Umbilical cord (tissue), 2 donors: ENCODE data around the gene PLA2G4E. TPM values are rescaled to one million over a fixed set of nuclear protein-coding genes. Genes with fewer than 3 reads are reported as not detected.

ENCODE experiments used
- DNase-seq: peaks from one replicate; pipeline ENCODE4 v3.0.0-alpha.2; 2015; ENCODE audit warnings: low spot score
- total RNA-seq: library from RNA; depleted of rRNA; stranded (reverse); fragments of >200 nt; gene quantifications from one replicate; pipeline ENCODE4 v1.2.3, GENCODE V29; 2014; ENCODE audit warnings: low replicate concordance; ENCODE audit not compliant: insufficient read depth

PLA2G4E gene
- total RNA-seq, 1 donor from 2014 or later = 0.72 TPM

GRCh38 chr15:42050484-42051255 lies 29.8 kb upstream of the PLA2G4E start:
- DNase-seq = peak; percentile 73

GRCh38 chr15:42048821-42049200 lies 28.0 kb upstream of the PLA2G4E start:
- DNase-seq = no peak

GRCh38 chr15:42048080-42048820 lies 27.4 kb upstream of the PLA2G4E start:
- no peak for DNase-seq

- no peak for DNase-seq
Observed at GRCh38 chr15:42046597-42046996, 25.8 kb upstream of the PLA2G4E start.

- DNase-seq = no peak
Observed at GRCh38 chr15:42045211-42045615, 24.4 kb upstream of the PLA2G4E start.

- no peak for DNase-seq
Observed at GRCh38 chr15:42042602-42043400, 22.0 kb upstream of the PLA2G4E start.

- DNase-seq = no peak
Observed at GRCh38 chr15:42038401-42038800, 17.6 kb upstream of the PLA2G4E start.

- DNase-seq = no peak
Observed at GRCh38 chr15:42037656-42038055, 16.8 kb upstream of the PLA2G4E start.

- no peak for DNase-seq
Observed at GRCh38 chr15:42036966-42037365, 16.1 kb upstream of the PLA2G4E start.

- DNase-seq = no peak
Observed at GRCh38 chr15:42036112-42036905, 15.5 kb upstream of the PLA2G4E start.

- no peak for DNase-seq
Observed at GRCh38 chr15:42035435-42035761, 14.6 kb upstream of the PLA2G4E start.

- no peak for DNase-seq
Observed at GRCh38 chr15:42034628-42035434, 14.0 kb upstream of the PLA2G4E start.

GRCh38 chr15:42033214-42033873 lies 12.5 kb upstream of the PLA2G4E start:
- DNase-seq = no peak

- DNase-seq = no peak
Observed at GRCh38 chr15:42032376-42033213, 11.8 kb upstream of the PLA2G4E start.

- no peak for DNase-seq
Observed at GRCh38 chr15:42031198-42031915, 10.5 kb upstream of the PLA2G4E start.

- DNase-seq = no peak
Observed at GRCh38 chr15:42027521-42027920, 6.7 kb upstream of the PLA2G4E start.

- no peak for DNase-seq
Observed at GRCh38 chr15:42024303-42024702, 3.5 kb upstream of the PLA2G4E start.

GRCh38 chr15:42021593-42021992 lies 751 bp upstream of the PLA2G4E start:
- DNase-seq = peak; percentile 23
